DND-41 (cell line): Measurements from ENCODE around the gene IFI27L1.

Source experiments
- EZH2 ChIP-seq: IDR thresholded peaks from 3 replicates; pipeline ENCODE4 v1.6.1; 2012; ENCODE audit warnings: borderline replicate concordance, low read depth, mild to moderate bottlenecking, moderate library complexity, low read length, inconsistent platforms; ENCODE audit not compliant: severe bottlenecking
- TF ChIP-seq, protein P1 (sequence below): IDR thresholded peaks from 2 replicates; pipeline ENCODE4 v1.5.1; 2012; ENCODE audit warnings: borderline replicate concordance, low read length, moderate library complexity, mild to moderate bottlenecking; ENCODE audit not compliant: poor library complexity, severe bottlenecking; ENCODE audit errors: extremely low read depth

DNA sequence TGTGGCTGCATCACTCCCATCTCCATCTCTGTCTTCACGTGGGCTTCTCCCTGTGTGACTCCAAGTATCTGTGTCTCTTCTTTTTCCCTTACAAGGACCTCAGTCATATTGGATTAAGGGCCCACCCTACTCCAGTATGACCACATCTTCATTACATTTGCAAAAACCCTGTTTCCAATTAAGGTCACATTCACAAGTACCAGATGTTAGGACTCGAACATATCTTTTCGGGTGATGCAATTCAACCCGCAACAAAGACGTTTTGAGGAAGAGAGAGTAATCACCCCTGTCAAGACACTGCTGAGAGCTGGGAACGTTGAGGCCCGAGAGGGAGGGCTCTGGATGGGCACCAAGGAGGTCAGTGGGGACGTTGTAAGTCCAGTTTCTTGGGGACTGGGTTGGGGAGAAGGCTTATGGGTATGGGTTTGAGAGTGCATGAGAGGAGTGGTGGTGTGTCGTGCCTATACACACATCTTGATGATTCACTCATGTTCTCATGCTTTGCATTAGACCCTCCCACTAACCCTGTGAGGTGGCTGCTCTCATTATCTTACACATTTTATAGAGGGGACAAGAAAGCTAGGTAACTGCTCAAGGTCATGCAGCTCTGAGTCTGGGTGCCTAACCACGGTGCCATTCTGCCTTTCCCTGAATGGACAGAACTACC, 17.3 kb downstream of the IFI27L1 start:
- TF ChIP-seq, protein P1, sequence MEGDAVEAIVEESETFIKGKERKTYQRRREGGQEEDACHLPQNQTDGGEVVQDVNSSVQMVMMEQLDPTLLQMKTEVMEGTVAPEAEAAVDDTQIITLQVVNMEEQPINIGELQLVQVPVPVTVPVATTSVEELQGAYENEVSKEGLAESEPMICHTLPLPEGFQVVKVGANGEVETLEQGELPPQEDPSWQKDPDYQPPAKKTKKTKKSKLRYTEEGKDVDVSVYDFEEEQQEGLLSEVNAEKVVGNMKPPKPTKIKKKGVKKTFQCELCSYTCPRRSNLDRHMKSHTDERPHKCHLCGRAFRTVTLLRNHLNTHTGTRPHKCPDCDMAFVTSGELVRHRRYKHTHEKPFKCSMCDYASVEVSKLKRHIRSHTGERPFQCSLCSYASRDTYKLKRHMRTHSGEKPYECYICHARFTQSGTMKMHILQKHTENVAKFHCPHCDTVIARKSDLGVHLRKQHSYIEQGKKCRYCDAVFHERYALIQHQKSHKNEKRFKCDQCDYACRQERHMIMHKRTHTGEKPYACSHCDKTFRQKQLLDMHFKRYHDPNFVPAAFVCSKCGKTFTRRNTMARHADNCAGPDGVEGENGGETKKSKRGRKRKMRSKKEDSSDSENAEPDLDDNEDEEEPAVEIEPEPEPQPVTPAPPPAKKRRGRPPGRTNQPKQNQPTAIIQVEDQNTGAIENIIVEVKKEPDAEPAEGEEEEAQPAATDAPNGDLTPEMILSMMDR: no peak
- TF ChIP-seq EZH2: no peak
